ENCODE data around the gene UAP1L1. TPM values are rescaled to one million over a fixed set of nuclear protein-coding genes. Genes with fewer than 3 reads are reported as not detected.

UAP1L1 gene
- total RNA-seq, 1 donor from 2014 or later, result 34.2 TPM

- Mint-ChIP-seq H3K9me3 (ENCODE audit: unreplicated experiment) (no peaks in the 10 kb centered on the region), H3K36me3 (ENCODE audit: unreplicated experiment) (peaks cover 5% of the 10 kb centered on the region), H3K27ac (ENCODE audit: unreplicated experiment) (peak overlapping the region; percentile 92), H3K4me1 (ENCODE audit: unreplicated experiment) (peaks cover 38% of the 10 kb centered on the region), H3K27me3 (ENCODE audit: unreplicated experiment) (no peaks in the 10 kb centered on the region), H3K4me3 (ENCODE audit: unreplicated experiment) (no peak overlapping the region)
- DNase-seq (ENCODE audit: extremely low spot score, unreplicated experiment), result no peak
- TF ChIP-seq CTCF (IDR thresholded peaks at IDR 0.05), result no peak
Measured at GRCh38 chr9:137082925-137083290, 5.6 kb downstream of the UAP1L1 start.

- peak overlapping the region; percentile 35 for H3K4me3 Mint-ChIP-seq (ENCODE audit: unreplicated experiment)
Measured at GRCh38 chr9:137083394-137084004, 6.2 kb downstream of the UAP1L1 start.

GRCh38 chr9:137084526-137084925, 7.2 kb downstream of the UAP1L1 start:
- Mint-ChIP-seq H3K27ac (ENCODE audit: unreplicated experiment) (peak overlapping the region; percentile 92), H3K27me3 (ENCODE audit: unreplicated experiment) (no peaks in the 10 kb centered on the region), H3K36me3 (ENCODE audit: unreplicated experiment) (peaks cover 14% of the 10 kb centered on the region), H3K9me3 (ENCODE audit: unreplicated experiment) (no peaks in the 10 kb centered on the region), H3K4me1 (ENCODE audit: unreplicated experiment) (peaks cover 46% of the 10 kb centered on the region), H3K4me3 (ENCODE audit: unreplicated experiment) (no peak overlapping the region)
- no peak for DNase-seq (ENCODE audit: extremely low spot score, unreplicated experiment)
- no peak for TF ChIP-seq CTCF (IDR thresholded peaks at IDR 0.05)

More at GRCh38 chr9:137083394-137084004, 6.2 kb downstream of the UAP1L1 start:
- DNase-seq (ENCODE audit: extremely low spot score, unreplicated experiment), result peak; percentile 92
- H3K27me3 Mint-ChIP-seq (ENCODE audit: unreplicated experiment), result no peaks in the 10 kb centered on the region
- TF ChIP-seq CTCF (IDR thresholded peaks at IDR 0.05), result no peak
- peak overlapping the region; percentile 92 for H3K27ac Mint-ChIP-seq (ENCODE audit: unreplicated experiment)
- H3K4me1 Mint-ChIP-seq (ENCODE audit: unreplicated experiment), result peaks cover 42% of the 10 kb centered on the region
- H3K9me3 Mint-ChIP-seq (ENCODE audit: unreplicated experiment), result no peaks in the 10 kb centered on the region
- peaks cover 5% of the 10 kb centered on the region for H3K36me3 Mint-ChIP-seq (ENCODE audit: unreplicated experiment)

- Mint-ChIP-seq H3K4me3 (ENCODE audit: unreplicated experiment) (peak overlapping the region; percentile 82), H3K27ac (ENCODE audit: unreplicated experiment) (peak overlapping the region; percentile 94), H3K36me3 (ENCODE audit: unreplicated experiment) (peaks cover 15% of the 10 kb centered on the region), H3K4me1 (ENCODE audit: unreplicated experiment) (peaks cover 46% of the 10 kb centered on the region), H3K9me3 (ENCODE audit: unreplicated experiment) (no peaks in the 10 kb centered on the region), H3K27me3 (ENCODE audit: unreplicated experiment) (no peaks in the 10 kb centered on the region)
- DNase-seq (ENCODE audit: extremely low spot score, unreplicated experiment), result no peak
- no peak for TF ChIP-seq CTCF (IDR thresholded peaks at IDR 0.05)
Measured at GRCh38 chr9:137085920-137086530, 8.7 kb downstream of the UAP1L1 start.

- H3K4me1 Mint-ChIP-seq (ENCODE audit: unreplicated experiment), result peaks cover 45% of the 10 kb centered on the region
- peak; percentile 100 for DNase-seq (ENCODE audit: extremely low spot score, unreplicated experiment)
- no peaks in the 10 kb centered on the region for H3K9me3 Mint-ChIP-seq (ENCODE audit: unreplicated experiment)
- H3K4me3 Mint-ChIP-seq (ENCODE audit: unreplicated experiment), result peak within 1 kb of the TSS; percentile 82
- H3K27me3 Mint-ChIP-seq (ENCODE audit: unreplicated experiment), result no peaks in the 10 kb centered on the region
- H3K36me3 Mint-ChIP-seq (ENCODE audit: unreplicated experiment), result peaks cover 15% of the 10 kb centered on the region
- peak within 1 kb of the TSS; percentile 94 for H3K27ac Mint-ChIP-seq (ENCODE audit: unreplicated experiment)
- no peak for TF ChIP-seq CTCF (IDR thresholded peaks at IDR 0.05)
Measured at GRCh38 chr9:137086531-137087408, 9.5 kb downstream of the UAP1L1 start, which contains the start of gene MAN1B1. Gene MAN1B1, plus strand, starts transcription at chr9:137086985. Its CDS starts 15 bp downstream, at chr9:137087000.
